ENCODE results near the gene GJB3.

Gene GJB3

DNA sequence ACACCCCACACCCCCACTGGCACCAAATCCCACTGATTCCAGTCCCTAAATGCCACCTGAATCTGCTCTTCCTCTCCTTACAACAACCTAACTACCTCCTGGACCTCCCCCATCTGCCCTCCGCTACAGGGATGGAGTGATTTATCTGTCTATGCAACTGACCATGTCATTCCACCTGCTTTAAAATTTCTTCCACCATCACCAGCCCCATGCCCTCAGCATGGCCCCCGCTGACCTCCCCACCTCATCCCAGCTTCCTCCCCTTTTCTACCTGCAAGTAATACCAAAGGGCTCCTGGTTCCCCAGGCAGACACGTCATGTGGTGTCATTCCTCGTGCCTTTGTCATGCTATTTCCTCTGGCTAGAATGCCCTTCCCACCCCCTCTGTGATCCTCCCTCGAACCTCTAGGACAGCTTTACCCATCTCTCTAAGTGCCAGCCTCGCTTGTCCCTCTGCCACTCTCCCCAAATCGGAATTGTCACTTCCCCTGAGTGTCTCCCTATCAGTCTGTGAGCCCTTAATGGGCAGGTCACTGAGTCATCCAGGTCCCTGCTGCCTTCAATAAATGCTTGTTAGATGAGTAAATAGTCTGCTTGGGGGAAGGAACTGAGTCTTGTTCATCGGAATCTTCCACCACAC, 17.8 kb upstream of the GJB3 start:
- H3K4me3 ChIP-seq (replicated peaks; ENCODE audit: insufficient read depth, low read length): no peak overlapping the region
- no peak overlapping the region for H3K27ac ChIP-seq (replicated peaks)
- TF ChIP-seq SPI1 (IDR thresholded peaks at IDR 0.05; ENCODE audit: borderline replicate concordance, low read depth) (no peak), GABPA (IDR thresholded peaks at IDR 0.05; ENCODE audit: low read depth) (no peak), POLR2AphosphoS5 (IDR thresholded peaks at IDR 0.05; ENCODE audit: low read depth) (no peak)
- TF ChIP-seq, protein P1, sequence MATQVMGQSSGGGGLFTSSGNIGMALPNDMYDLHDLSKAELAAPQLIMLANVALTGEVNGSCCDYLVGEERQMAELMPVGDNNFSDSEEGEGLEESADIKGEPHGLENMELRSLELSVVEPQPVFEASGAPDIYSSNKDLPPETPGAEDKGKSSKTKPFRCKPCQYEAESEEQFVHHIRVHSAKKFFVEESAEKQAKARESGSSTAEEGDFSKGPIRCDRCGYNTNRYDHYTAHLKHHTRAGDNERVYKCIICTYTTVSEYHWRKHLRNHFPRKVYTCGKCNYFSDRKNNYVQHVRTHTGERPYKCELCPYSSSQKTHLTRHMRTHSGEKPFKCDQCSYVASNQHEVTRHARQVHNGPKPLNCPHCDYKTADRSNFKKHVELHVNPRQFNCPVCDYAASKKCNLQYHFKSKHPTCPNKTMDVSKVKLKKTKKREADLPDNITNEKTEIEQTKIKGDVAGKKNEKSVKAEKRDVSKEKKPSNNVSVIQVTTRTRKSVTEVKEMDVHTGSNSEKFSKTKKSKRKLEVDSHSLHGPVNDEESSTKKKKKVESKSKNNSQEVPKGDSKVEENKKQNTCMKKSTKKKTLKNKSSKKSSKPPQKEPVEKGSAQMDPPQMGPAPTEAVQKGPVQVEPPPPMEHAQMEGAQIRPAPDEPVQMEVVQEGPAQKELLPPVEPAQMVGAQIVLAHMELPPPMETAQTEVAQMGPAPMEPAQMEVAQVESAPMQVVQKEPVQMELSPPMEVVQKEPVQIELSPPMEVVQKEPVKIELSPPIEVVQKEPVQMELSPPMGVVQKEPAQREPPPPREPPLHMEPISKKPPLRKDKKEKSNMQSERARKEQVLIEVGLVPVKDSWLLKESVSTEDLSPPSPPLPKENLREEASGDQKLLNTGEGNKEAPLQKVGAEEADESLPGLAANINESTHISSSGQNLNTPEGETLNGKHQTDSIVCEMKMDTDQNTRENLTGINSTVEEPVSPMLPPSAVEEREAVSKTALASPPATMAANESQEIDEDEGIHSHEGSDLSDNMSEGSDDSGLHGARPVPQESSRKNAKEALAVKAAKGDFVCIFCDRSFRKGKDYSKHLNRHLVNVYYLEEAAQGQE (IDR thresholded peaks at IDR 0.05; ENCODE audit: insufficient replicate concordance, low read depth): no peak
- TF ChIP-seq, protein P2, sequence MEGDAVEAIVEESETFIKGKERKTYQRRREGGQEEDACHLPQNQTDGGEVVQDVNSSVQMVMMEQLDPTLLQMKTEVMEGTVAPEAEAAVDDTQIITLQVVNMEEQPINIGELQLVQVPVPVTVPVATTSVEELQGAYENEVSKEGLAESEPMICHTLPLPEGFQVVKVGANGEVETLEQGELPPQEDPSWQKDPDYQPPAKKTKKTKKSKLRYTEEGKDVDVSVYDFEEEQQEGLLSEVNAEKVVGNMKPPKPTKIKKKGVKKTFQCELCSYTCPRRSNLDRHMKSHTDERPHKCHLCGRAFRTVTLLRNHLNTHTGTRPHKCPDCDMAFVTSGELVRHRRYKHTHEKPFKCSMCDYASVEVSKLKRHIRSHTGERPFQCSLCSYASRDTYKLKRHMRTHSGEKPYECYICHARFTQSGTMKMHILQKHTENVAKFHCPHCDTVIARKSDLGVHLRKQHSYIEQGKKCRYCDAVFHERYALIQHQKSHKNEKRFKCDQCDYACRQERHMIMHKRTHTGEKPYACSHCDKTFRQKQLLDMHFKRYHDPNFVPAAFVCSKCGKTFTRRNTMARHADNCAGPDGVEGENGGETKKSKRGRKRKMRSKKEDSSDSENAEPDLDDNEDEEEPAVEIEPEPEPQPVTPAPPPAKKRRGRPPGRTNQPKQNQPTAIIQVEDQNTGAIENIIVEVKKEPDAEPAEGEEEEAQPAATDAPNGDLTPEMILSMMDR (IDR thresholded peaks at IDR 0.05; ENCODE audit: insufficient read depth, low read length): no peak
- DNase-seq (ENCODE audit: low read depth in 1 of 2, low spot score in 1 of 2): no peak
- no peaks in the 10 kb centered on the region for H3K27me3 ChIP-seq (ENCODE audit: insufficient read depth, poor library complexity, severe bottlenecking)

DNA sequence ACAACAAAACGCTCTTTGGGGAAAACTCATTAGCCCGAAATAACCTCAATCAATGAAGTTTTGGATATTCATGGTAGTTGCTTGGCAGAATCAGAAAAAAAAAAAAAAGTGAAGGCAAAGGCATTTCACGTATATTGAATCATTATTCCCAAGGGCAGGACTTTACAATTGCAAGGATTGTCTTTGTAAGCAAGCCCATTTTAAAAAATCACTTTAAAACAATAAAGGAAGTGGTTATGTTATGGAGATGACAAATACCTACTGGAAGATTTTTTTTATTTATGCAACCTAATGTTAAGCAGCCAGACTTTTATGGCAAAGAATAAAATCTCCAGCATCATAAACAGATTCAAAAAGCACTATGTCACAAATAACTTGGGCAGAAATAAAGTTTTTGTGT, 12.2 kb upstream of the GJB3 start:
- Histone ChIP-seq H3K4me3 (replicated peaks; ENCODE audit: insufficient read depth, low read length) (no peak overlapping the region), H3K27ac (replicated peaks) (no peak overlapping the region), H3K27me3 (ENCODE audit: insufficient read depth, poor library complexity, severe bottlenecking) (no peaks in the 10 kb centered on the region)
- TF ChIP-seq GABPA (IDR thresholded peaks at IDR 0.05; ENCODE audit: low read depth): no peak
- TF ChIP-seq, protein P1 (IDR thresholded peaks at IDR 0.05; ENCODE audit: insufficient replicate concordance, low read depth): no peak
- TF ChIP-seq POLR2AphosphoS5 (IDR thresholded peaks at IDR 0.05; ENCODE audit: low read depth): no peak
- no peak for TF ChIP-seq SPI1 (IDR thresholded peaks at IDR 0.05; ENCODE audit: borderline replicate concordance, low read depth)
- TF ChIP-seq, protein P2 (IDR thresholded peaks at IDR 0.05; ENCODE audit: insufficient read depth, low read length): no peak
- DNase-seq (ENCODE audit: low read depth in 1 of 2, low spot score in 1 of 2): no peak

DNA sequence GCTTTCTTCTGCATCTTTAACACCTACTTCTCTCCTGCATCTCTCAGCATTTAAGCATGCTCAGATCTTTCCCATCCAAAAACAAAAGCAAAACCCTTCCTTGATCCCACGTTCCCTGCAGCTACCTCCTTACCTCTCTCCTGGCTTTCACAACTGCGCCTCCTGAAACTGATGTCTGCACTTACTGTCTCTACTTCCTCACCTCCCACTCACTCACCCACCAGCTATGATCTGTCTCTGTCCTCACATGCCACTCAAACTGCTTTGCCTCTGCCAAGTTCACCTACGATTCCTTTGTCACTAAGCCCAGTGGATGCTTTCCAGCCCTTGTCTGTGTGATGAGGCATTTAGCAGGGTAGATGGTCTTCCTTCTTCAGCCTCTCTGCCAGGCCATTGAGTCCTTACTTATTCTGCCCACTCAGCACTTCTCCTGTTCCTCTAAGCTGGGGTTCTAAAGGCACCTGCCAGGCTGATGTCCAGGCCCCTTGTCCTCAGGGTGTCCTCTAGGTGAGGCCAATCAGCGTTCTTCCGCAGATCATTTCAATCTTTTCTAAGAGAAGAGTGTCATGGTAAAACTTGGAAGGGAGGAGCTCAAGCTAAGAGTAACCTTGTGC, 10.0 kb upstream of the GJB3 start:
- Histone ChIP-seq H3K27me3 (ENCODE audit: insufficient read depth, poor library complexity, severe bottlenecking) (no peaks in the 10 kb centered on the region), H3K27ac (replicated peaks) (no peak overlapping the region), H3K4me3 (replicated peaks; ENCODE audit: insufficient read depth, low read length) (no peak overlapping the region)
- TF ChIP-seq, protein P2 (IDR thresholded peaks at IDR 0.05; ENCODE audit: insufficient read depth, low read length): no peak
- TF ChIP-seq SPI1 (IDR thresholded peaks at IDR 0.05; ENCODE audit: borderline replicate concordance, low read depth) (no peak), POLR2AphosphoS5 (IDR thresholded peaks at IDR 0.05; ENCODE audit: low read depth) (no peak), GABPA (IDR thresholded peaks at IDR 0.05; ENCODE audit: low read depth) (no peak)
- TF ChIP-seq, protein P1 (IDR thresholded peaks at IDR 0.05; ENCODE audit: insufficient replicate concordance, low read depth): no peak
- no peak for DNase-seq (ENCODE audit: low read depth in 1 of 2, low spot score in 1 of 2)

Data from HL-60 (cell line).